Measurements from ENCODE around the gene BCL2L13. TPM values are rescaled to one million over a fixed set of nuclear protein-coding genes. Genes with fewer than 3 reads are reported as not detected.

BCL2L13 gene
- total RNA-seq, 1 donor from 2014 or later, result 42.6 TPM

DNA sequence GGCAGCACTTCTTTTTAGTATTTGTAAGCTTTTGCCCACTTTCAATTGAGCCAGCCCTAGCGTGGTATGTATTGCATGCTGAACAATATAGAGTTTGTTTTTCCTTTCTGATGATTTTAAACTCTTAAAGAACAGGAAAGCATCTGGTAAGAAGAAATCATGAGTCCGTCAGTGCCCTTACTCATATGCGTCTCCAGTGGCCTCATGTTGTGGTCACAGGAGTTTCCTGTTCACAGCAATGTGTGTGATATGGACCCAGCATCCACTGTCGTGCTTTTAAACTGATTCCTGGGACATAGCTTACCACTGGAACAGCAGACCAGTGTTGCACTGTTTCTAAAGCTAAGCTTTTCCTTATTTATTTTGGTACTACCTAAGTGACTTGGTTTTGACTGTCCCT, 95.6 kb downstream of the BCL2L13 start:
- TF ChIP-seq, protein P1, sequence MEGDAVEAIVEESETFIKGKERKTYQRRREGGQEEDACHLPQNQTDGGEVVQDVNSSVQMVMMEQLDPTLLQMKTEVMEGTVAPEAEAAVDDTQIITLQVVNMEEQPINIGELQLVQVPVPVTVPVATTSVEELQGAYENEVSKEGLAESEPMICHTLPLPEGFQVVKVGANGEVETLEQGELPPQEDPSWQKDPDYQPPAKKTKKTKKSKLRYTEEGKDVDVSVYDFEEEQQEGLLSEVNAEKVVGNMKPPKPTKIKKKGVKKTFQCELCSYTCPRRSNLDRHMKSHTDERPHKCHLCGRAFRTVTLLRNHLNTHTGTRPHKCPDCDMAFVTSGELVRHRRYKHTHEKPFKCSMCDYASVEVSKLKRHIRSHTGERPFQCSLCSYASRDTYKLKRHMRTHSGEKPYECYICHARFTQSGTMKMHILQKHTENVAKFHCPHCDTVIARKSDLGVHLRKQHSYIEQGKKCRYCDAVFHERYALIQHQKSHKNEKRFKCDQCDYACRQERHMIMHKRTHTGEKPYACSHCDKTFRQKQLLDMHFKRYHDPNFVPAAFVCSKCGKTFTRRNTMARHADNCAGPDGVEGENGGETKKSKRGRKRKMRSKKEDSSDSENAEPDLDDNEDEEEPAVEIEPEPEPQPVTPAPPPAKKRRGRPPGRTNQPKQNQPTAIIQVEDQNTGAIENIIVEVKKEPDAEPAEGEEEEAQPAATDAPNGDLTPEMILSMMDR (IDR thresholded peaks at IDR 0.05; ENCODE audit: partially characterized antibody, unreplicated experiment), result no peak
- Mint-ChIP-seq H3K27ac (ENCODE audit: unreplicated experiment) (no peak overlapping the region), H3K9me3 (ENCODE audit: unreplicated experiment) (no peaks in the 10 kb centered on the region), H3K27me3 (ENCODE audit: unreplicated experiment) (peaks cover under 1% of the 10 kb centered on the region), H3K4me1 (ENCODE audit: low read depth, unreplicated experiment) (peaks cover 2% of the 10 kb centered on the region), H3K4me3 (ENCODE audit: unreplicated experiment) (no peak overlapping the region), H3K36me3 (ENCODE audit: unreplicated experiment) (no peaks in the 10 kb centered on the region)
- DNase-seq, result no peak

DNA sequence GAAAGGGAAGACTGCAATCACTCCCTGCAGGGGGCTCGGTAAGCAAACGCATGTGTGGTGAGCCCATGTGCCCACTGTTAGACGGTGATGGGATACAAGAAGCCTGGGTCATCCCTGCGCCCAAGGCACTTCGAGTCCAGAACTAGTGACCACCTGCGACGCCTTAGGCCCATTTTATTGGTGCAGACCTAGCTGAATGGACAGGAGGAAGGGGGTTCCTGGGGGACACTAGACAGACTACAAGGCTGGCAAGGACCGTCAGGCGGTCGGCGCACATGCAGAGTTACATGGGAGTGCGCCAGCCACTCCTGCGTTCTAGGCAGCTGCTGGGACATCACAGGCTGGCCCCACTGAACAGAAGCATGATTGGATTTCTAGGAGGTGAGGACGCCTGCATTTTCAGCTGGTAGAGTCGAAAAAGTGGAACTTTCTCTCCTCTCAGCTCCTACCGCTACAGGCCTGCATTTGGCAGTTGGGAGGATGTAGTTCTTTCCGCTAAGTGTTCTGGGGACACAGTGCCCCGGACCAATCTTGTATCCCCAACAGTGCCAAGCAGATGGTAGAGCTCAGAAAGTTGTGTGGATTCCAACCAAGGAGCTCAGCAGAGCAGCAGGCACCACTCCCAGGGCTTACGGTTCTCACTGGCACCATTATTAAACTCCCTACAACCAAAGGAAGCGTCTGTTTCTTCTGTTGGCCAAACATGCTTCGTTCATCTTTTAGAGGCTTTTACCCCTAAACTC, 100.0 kb downstream of the BCL2L13 start:
- Mint-ChIP-seq H3K4me1 (ENCODE audit: low read depth, unreplicated experiment) (peaks cover 1% of the 10 kb centered on the region), H3K27ac (ENCODE audit: unreplicated experiment) (no peak overlapping the region), H3K9me3 (ENCODE audit: unreplicated experiment) (peaks cover 4% of the 10 kb centered on the region), H3K36me3 (ENCODE audit: unreplicated experiment) (no peaks in the 10 kb centered on the region), H3K27me3 (ENCODE audit: unreplicated experiment) (peaks cover 1% of the 10 kb centered on the region), H3K4me3 (ENCODE audit: unreplicated experiment) (no peak overlapping the region)
- no peak for DNase-seq
- TF ChIP-seq, protein P1 (IDR thresholded peaks at IDR 0.05; ENCODE audit: partially characterized antibody, unreplicated experiment), result no peak

DNA sequence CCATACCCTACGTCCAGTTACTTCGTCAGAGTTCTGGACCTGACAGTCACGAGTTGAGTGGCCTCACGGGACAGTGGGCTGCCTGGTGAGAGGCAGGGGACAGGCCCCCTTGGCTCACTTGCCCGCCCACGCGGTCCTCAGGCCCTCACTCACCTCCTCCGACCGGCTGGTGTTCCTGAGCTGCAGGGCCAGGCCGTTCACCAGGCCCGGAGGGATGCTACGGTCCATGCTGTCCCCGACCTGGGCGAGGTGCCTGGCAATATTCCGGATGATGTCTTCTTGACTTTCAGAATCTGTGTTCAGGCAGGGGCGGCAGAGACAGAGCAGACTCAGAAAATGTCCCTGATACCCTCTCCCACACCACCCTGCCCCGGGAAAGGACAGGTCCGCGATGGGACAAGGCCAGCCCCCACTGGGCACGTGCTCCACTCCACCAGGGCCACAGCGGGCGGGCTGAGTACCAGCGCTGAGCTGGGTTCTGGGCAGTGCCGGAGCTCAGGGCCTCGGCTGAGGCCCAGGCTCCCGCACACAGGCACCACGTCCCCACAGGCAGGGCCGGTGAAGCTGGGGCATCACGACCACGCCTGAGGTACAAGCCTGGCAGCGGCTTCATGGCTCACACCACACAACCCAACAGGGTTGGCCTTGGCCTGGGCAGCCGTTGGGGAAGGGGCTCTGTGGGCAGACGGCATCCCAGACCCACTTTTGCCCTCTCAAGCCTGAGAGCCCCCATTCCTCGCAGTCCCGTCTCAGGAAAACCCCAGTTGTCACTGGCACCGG, 100.8 kb downstream of the BCL2L13 start:
- peaks cover 4% of the 10 kb centered on the region for H3K9me3 Mint-ChIP-seq (ENCODE audit: unreplicated experiment)
- H3K4me1 Mint-ChIP-seq (ENCODE audit: low read depth, unreplicated experiment), result peaks cover 1% of the 10 kb centered on the region
- H3K27me3 Mint-ChIP-seq (ENCODE audit: unreplicated experiment), result peaks cover 1% of the 10 kb centered on the region
- H3K4me3 Mint-ChIP-seq (ENCODE audit: unreplicated experiment), result no peak overlapping the region
- no peak overlapping the region for H3K27ac Mint-ChIP-seq (ENCODE audit: unreplicated experiment)
- H3K36me3 Mint-ChIP-seq (ENCODE audit: unreplicated experiment), result no peaks in the 10 kb centered on the region
- no peak for DNase-seq
- TF ChIP-seq, protein P1 (IDR thresholded peaks at IDR 0.05; ENCODE audit: partially characterized antibody, unreplicated experiment), result no peak

DNA sequence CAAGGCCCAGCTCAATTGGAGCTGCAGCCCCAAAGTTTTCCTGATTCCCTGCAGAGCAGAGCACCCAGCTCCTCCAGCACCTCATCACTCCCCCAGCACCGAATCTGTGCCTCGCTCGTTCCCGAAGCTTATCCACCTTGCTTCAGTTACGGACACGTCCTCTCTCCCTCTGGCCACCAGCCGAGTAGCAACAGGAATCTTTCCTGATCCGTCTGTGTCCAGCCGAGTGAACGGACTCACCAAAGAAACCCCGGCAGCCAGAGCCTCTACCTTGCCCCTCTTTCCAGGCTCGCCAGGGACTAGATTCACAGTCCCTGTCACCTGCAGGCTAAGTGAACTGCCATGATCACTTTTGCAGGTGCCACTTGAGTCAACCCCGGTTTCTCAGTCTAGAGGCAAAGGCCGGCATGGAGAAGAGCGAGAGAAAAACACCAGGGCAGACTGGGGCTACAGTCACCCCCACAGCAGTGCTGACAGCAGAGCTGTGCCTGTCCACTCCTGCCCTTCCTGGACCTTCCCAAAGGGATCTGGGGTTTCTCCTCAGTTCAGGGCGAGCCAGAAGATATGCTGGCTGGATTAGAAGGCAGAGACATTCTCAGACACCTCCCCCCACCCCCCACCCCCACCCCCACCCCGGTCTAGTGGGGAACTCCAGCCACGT, 103.4 kb downstream of the BCL2L13 start:
- H3K27me3 Mint-ChIP-seq (ENCODE audit: unreplicated experiment), result peaks cover 3% of the 10 kb centered on the region
- H3K4me1 Mint-ChIP-seq (ENCODE audit: low read depth, unreplicated experiment), result peaks cover 4% of the 10 kb centered on the region
- no peak overlapping the region for H3K4me3 Mint-ChIP-seq (ENCODE audit: unreplicated experiment)
- H3K36me3 Mint-ChIP-seq (ENCODE audit: unreplicated experiment), result no peaks in the 10 kb centered on the region
- peaks cover 4% of the 10 kb centered on the region for H3K9me3 Mint-ChIP-seq (ENCODE audit: unreplicated experiment)
- no peak for DNase-seq
- H3K27ac Mint-ChIP-seq (ENCODE audit: unreplicated experiment), result no peak overlapping the region
- TF ChIP-seq, protein P1 (IDR thresholded peaks at IDR 0.05; ENCODE audit: partially characterized antibody, unreplicated experiment), result no peak
